ELR (cell line): Measurements from ENCODE around the gene MAPK4.

ENCODE experiments used
- DNase-seq: peaks from one replicate; pipeline ENCODE4 v3.0.0-alpha.2; 2015; ENCODE audit warnings: low read depth

MAPK4 gene

GRCh38 chr18:50624981-50625380 is 65.1 kb downstream of the MAPK4 start:
- DNase-seq = no peak

DNA sequence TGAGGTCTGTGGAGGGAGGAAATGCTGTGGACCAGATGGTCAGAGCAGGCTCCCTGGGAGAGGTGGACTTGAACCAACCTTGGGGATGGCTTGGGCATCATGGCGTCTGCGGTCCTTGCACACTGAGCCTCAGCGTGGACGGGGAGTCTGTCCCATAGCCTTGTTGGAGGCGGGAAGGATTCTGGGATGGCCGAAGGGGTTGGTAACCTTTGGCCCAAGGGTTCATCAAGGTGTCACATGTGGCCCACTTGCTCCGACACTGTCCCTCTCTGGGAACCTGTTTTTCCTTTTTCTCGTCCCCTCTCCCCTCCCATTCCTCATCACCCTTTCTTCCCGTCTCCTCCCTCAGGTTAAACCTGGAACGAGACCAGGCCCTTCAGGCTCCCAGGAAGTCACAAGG is 66.4 kb downstream of the MAPK4 start:
- no peak for DNase-seq

DNA sequence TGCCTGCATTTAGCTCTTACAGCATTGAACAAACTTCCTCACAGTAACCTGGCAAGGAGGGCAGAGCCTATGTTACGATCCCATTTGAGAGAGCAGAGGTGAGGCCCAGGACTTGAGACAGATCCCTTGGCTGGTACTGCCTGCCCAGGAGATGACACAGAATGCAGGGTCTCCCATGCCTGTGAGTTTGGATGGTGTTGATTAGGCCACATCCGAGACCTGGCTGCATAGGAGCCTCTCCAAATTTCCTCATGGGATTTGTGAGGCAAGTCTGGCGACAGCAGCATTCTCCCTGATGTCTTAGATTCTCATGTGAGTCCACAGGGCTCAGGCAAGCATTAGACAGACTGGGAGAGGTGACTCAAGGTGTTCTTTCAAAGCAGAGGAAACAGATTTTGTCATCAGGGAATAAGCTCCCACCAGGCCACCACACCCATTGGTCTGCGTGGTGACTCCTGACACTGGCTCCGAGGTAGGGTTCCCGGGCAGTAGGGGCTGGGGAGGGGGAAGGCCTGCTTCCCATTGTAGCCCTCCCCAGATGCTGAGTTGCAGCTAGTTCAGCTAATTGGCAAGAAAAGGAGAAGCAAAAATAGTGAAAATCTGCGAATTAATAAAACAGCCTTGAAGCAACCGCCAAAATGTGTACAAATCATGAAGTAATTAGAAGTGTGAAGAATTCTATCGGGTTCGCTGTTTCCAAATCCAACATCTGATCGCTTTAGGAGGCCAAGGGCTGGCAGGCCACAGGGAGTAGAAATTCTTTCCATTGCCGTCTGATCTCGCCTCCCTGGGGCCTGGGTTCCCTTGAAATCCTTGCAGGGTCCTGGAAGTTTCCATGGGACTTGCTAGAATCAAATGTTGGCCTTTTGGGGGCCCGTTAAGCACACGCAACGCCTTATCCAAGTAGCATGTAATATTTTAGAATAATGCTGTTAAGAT is 68.0 kb downstream of the MAPK4 start:
- no peak for DNase-seq

- DNase-seq = no peak
Observed at GRCh38 chr18:50628533-50628905, 68.6 kb downstream of the MAPK4 start.

DNA sequence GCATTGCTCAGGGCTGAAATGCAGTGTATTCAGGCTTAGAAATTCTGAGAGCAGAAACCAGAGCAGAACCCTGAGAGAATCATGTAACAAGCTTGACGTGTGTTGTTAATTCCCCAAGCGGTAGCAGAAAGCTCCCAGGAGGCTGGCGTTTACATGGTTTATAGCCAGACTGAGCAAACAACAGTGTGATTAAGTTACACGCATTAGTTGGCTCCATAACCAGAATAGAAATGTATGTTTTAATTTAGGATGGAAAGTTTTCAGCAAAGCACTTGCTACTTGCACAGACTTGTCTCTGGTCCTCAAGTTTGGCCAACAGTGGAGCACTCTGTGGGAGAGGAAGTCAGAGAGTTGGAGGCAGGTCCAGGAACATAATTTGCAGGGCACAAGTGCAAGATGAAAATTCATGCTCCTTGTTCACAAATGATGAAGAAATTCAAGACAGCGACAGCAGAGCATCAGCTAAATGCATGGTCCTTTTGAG is 69.3 kb downstream of the MAPK4 start:
- no peak for DNase-seq

DNA sequence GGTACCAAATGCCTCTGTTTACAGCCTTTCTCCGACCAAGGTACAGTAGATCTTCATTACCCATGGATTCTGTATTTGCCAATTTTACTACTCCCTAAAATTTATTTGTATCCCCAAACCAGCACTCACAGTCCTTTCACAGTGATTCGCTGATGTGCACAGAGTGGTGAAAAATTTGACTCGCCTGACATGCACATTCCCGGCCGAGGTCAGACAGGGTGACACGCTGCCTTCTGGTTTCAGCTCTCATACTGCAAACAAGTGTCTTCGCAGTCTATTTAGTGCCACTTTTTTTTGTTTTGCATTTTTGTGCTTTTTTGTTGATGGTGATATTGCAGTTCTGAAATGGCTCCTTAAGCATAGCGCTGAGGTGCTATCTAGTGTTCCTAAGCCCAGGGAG is 71.0 kb downstream of the MAPK4 start:
- no peak for DNase-seq

DNA sequence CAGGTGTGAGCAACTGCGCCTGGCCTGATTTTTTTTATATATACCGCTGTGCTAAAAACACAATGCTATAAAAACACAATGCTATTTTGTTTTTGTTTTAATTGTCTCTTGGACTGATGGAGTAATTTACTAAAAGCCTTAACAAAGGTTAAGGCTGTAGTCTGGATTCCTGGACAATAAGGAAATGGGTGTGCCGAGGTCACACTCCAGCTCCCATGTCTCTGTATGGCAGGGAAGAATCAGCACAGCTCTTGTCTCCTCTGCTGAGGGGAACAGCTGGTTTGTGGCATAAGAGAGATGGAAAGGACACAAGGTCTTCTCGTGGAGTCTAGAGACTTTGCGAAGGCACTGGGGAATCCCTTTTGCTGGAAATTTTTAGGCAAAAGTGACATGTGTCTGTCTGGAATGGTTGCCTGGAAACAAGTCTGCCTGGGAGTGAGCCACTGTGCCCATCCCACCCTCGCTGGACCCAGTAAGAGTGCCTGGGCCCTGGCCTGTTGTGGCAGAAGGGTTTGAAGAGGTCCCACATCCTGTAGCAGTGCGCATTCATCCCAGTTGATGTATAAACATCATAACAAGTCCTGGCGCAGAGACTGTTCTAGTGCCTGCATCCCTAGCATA is 73.1 kb downstream of the MAPK4 start:
- DNase-seq = no peak

DNA sequence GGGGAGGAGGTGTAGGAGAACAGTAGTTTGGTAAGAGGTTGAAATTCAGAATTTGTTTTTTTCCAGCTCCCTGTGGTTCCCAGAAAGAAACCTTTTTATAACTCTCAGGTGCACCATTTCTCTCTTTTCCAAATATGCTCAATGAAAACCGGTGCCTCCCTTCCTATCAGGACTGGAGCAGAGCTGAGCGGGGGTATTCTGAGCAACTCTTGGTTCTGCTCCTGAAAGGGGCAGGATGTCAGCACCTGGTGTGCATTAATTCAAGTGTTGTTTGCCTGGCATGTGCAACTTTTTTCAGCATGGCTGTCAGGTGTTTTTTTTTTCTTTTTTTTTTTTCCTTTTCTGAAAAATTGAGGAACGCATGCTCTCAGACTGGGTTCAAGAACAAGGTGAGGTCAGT is 74.1 kb downstream of the MAPK4 start:
- no peak for DNase-seq

- no peak for DNase-seq
Observed at GRCh38 chr18:50636366-50637057, 76.6 kb downstream of the MAPK4 start.

- no peak for DNase-seq
Observed at GRCh38 chr18:50638016-50638883, 78.4 kb downstream of the MAPK4 start.

DNA sequence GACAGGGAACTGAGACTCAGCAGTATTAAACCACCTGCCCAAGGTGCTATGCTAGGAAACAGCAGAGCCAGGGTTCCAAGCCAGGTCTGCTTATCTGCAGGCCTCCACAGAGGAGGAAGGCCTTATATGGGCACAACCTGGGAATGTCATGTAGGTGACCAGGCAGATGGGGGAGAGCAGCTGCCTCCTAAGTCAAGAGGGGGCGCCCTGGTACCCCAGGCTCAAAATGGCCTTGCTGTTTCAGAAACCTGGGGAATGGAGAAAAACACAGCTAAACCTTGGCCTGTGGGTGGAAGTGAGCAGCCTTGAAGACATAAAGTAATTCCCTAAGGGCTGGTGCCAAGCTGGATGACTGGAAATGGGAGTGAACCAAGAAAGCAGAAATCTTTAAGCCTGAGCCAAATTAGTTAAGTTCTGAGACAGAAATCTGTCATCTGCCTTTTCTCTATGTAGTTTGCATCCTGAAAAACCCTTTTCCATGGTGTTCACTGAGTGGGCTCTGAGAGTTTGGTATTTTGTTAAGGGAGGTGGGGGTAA is 79.1 kb downstream of the MAPK4 start:
- no peak for DNase-seq

DNA sequence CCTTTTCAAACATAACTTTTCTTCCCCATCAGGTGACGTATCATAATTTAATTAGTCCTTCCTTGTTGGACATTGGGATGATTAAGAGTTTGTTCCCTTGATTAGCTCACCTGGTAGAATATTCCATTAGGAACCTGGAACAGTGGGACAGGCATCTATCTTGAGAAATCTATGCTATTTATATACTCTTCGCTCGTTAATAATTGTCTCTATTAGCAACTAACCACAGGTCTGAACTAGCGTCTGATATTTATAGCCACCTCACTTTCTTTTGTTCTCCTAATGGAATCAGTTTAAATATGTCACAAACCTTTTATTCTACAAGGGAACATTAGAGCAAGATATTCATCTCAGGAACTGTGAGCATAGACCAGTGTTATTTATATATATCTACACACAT is 79.8 kb downstream of the MAPK4 start:
- no peak for DNase-seq

DNA sequence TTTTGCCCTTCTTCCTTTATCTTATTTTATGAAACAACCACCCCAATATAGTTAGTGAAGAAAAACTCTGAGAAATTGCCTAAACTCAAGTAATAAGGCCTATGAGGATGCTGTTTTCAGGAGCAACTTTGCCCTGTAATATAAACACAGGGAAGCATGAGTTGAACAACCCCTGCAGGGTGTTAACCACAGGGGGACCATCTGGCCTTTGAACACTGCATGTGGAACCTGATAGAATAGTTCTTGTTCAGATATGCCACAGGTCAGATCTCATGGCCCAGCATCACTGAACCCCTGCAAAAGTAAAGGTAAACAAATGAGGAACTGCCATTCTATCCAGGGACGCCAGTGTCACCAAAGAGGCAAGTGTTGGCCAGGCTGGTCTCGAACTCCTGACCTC is 82.6 kb downstream of the MAPK4 start:
- no peak for DNase-seq

GRCh38 chr18:50644146-50644545 is 84.3 kb downstream of the MAPK4 start:
- DNase-seq = no peak

- DNase-seq = peak; percentile 18
Observed at GRCh38 chr18:50644807-50645206, 84.9 kb downstream of the MAPK4 start.

GRCh38 chr18:50647237-50647636 is 87.3 kb downstream of the MAPK4 start:
- DNase-seq = no peak

DNA sequence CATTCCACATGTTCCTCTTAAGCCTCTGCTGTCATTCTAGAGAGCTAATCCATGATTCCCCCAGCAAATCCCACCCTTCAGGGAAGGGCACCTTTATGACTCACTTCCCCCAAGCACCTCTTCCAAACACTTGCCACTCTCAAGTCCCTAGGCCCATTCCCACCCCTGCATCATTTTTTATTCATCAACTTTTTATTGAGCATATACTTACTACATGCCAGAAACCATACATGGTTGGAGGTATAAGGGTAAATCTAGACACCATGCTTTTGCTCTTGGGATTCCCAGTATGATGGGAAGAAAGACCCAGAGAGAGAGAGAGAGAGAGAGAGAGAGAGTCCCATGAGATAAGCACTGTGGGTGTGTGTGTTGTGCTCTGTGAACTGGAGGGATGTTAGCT is 87.9 kb downstream of the MAPK4 start:
- DNase-seq = no peak

DNA sequence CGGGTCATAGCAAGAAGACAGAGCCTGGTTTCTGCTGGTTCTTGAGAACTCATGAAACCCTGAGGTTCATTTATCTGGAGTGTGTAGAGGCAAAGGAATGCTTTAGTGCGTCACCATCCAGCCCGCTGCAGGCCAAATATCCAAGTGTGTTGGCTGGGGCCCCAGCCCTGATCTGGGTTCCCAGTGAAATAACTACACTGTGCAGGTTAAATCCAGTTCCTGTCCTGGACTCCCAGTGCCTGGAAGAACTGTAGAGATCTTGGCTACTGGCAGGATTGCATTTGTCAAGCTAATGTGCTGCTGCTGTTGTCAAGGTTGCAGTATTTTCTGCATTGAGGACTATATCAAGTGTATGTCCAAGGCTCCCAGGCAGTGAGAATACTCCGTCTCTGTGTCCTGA is 89.9 kb downstream of the MAPK4 start:
- DNase-seq = no peak

DNA sequence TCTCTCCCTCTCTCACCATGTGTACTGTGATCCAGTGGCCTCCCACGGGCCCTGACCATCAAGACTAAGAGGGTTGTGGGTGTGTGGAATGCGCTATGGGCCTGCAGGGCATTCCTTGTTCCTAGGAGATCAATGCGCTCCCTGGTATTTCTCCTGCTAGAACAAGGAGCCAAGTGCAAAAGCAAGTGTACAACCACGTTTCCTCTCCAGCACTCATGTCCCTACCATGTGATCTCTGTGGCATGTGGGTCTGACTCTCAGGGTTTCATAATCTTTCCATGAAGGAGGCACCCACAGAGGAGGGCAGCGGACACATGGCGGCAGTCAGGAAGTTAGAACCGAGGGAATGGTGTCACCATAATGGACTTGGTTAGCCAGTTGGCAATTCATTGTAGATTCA is 91.4 kb downstream of the MAPK4 start:
- no peak for DNase-seq

DNA sequence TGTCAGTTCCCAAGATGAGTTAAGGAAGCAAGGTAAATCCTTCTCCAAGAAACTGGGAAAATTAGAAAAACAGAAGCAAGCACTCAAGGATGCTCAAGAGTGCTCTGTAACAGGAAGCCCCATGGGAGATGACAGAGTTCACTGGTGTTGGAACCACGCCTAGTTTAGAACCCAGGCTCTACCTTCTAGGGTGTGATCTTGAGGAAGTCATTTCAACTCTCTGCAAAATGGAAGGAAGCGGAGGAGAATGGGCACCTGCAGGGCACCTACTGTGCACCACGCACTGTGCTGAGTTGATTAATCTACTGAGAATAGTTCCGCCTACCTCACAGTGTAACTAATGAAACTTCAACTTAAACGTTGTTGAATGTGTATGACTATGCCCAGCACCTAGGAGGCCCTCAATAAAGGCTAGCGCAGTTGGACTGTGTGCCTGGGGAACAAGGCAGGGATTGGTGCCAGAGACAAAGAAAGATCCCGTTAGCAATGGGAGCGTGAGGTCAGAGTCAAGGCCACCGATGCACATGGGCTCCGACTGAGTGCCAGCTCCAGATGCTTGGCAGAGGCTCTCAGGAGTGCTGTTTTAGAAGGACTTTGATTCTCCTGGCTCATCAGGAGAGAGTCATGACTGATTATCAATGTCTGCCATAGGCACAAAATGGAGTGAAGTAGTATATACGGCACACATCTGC is 93.7 kb downstream of the MAPK4 start:
- DNase-seq = no peak

- DNase-seq = no peak
Observed at GRCh38 chr18:50654211-50654610, 94.3 kb downstream of the MAPK4 start.
